CMK (cell line): ENCODE results near the gene PICK1.
A peak's percentile ranks its signal among the peaks of the same experiment; 100 is the strongest.
"Not testable (repeated sequence)": the region's sequence is repeated elsewhere in the genome, so short reads cannot be mapped to it uniquely, and the experiment has no call there.

Source experiments
- DNase-seq: peaks from one replicate; pipeline ENCODE4 v3.0.0-alpha.2; 2010; ENCODE audit warnings: low read depth

PICK1 gene

GRCh38 chr22:38030311-38031133 lies 26.7 kb upstream of the PICK1 start:
- no peak for DNase-seq

DNA sequence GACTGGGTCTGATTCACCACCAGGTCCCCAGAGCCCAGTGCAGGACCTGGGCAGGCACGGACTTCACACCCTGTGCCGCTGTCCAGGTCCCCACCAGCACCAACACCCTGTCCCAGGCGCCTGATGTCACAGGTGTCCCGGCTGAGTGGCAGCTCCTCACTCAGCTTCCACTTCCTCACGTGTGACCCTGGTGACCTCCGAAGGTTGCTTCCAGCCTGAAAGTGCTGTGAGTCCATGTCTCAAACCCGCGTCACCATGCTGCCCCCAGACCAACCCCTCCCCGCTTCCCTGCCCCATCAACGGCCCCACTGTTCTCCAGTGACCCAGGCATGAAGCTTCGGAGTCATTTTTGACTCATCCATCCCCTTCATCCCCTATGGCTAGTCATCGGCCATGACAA lies 25.7 kb upstream of the PICK1 start:
- no peak for DNase-seq

- DNase-seq: no peak
Observed at GRCh38 chr22:38032681-38033521, 24.3 kb upstream of the PICK1 start.

DNA sequence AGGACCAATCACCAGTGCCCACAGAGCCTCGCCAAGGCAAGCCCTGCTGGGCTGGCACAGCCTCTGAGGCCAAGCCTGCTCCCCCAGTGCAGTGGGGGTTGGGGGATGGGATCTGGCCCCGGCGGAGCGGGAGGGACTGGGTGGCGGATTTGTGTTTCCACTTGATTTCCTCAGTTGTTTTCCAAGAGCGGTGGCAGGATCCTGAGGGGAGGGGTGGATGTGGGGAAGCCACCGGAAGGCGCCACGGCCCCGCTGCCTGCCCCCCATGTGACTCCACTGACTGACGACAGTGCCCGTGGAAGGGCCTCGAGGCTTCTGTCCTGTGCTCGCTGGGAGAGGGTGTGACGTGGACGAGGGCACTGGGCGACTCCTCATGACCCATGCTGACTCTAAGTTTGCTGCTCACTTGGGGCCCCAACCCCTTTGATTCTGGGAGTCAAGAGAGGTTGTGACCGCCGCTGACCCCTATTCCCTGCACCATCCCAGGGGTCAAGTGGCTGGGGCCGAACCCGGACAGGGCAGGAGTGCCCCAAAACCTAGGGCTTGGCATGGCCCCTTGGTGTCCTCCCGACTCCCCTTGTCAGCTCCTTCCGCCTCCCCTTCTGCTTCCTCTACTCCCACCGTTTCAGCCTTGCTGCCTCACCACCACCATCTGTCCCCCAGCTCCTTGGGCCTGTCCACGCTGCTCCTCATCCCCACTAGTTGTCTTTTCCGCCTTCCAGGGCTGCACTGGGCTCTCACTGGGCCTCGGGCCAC lies 23.5 kb upstream of the PICK1 start:
- no peak for DNase-seq

- peak; percentile 84 for DNase-seq
Observed at GRCh38 chr22:38034278-38034882, 22.8 kb upstream of the PICK1 start.

DNA sequence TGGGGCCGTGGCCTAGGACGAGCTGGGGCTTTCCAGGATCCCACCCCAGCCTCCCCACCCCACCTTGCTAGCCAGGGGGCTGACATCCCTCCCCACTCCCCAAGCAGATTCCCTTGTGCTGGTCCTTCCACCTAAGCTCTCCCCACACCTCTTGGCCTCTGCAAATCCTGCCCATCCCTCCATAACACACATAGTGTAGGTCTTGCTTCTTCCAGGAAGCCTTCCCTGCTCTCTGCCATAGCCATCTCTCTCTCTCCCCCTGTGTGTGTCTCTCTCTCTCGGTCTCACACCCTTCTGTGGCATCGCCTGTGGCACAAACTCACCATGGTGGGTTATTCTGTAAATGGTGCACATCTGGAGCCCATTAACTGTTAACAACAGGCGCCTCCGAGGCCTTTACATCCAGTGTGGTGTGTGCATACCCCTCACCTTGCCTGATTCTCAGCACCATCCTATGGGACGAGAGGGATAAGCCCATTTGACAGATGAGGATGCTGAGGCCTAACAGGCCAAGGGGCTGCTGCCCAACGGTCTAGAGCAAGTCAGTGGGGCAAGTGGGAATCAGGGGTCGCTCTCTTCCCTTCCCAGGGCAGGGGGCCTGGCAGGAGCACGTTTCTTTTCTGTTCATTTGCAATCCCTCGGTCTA lies 22.2 kb upstream of the PICK1 start:
- DNase-seq: no peak

- no peak for DNase-seq
Observed at GRCh38 chr22:38035530-38035885, 21.7 kb upstream of the PICK1 start.

DNA sequence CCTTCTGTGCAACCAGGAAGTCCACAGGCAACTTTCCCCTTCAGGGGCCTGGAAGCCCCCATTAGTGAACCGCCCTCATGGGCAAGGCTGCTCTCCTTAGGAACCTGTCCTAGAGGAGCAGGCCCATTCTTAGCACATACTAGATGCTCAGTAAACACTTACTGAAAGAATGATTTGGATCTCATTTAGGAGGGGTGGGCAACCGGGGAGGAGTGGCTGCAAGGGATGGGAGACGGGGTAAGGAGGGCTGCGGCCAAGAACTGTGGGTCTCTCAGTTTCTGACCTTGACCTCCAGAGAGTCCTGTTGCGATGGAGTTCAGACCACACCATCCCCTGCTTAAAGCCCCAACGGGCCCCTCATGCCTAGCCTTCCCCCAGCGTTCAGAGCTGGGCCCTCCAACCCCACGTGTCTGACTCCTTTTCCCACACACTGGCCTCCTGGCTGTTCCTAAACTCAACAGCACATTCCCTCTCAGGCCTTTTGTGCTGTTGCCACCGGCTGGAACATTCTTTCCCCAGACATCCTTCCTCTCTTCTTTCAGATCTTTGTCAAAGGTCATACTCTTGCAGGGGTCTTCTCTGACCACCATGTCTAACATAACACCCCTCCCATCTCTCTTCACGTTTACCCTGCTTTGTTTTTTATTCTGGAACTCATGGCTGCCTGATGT lies 20.7 kb upstream of the PICK1 start:
- no peak for DNase-seq

DNA sequence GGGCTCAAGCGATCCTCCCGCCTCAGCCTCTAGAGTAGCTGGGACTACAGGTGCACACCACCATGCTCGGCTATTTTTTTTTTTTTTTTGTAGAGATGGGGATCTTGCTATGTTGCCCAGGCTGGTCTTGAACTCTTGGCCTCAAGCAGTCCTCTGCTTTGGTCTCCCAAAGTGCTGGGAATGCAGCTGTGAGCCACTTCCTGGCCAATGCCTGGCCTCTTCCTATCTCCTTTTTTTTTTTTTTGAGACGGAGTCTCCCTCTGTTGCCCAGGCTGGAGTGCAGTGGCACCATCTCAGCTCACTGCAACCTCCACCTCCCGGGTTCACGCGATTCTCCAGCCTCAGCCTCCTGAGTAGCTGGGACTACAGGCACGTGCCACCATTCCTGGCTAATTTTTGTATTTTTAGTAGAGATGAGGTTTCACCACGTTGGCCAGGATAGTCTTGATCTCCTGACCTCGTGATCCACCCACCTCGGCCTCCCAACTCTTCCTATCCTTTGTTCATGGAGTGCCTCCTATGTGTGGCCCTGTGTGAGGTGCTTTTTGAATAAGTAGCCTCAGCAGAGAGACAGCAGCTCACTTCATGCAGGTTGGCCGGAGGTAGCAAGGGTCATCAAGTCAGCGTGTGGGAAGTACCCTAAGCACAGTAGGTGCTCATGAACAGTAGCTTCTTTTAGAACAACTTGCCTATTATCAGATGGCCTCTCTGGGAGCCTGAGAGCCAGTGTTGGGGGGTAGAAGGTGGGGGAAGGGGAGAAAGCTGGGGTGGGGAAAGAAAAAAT lies 19.6 kb upstream of the PICK1 start:
- not testable (repeated sequence) for DNase-seq

DNA sequence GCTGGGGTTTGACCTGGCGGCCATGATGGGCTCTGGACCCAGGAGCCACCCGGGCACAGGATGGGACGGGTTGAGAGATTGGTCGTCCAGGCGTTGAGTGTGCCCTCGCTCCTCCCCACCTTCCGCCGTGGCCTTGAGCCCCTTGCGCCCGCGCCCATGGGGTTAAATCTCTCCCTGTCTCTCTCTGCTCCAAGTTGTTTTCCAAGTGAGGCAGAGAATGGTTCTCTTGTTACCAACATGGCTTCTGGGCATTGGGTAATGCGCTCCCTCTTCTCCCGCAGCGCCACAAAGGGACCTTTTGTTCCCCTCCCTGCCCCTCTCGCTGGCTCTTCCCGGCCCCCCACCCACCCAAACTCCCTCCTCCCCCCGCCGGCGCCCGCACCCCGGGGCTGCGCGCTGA lies 18.8 kb upstream of the PICK1 start:
- no peak for DNase-seq

DNA sequence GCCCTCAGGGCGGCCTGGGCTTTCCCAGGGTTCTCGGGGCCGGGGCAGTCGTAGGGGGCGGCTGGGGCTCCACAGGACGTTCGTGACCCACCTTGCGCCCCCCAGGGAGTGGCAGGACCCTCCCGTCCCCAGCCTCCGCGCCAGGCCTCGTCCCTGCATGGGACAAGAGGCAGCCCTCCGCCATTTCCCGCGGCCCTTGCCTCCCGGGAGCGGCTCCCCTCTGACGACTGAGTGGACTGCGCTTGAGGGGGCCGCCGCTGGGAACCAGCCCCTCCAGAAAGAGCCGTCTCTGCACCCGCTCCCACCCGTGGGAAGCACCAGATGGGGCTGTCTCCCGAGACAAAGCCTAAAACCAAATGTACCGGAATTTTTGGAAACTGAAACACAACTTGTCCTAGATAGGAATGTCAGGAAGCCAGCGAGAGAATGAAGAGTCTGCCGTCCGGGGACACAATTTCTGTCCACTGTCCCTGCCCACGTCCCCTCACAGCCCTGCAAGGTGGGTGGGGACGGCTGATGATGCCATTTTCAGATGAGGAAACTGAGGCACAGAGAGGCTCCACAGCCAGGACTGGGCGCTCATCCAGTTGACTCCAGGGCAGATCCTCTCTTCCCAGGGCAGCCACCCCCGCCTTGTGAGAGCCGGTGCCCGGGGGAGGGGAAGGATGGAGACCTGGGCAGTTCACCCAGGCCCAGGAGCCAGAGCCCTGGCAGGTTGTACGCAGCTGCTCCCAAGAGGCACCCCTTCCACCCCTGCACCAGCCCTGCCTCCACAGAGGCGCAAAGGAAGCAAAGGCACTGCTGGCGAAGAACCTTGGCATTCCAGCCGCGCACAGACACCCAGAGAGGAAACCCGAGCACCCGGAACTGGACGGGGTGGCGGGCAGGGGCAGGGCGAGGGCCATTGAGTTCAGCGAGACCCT lies 18.1 kb upstream of the PICK1 start:
- DNase-seq: no peak

DNA sequence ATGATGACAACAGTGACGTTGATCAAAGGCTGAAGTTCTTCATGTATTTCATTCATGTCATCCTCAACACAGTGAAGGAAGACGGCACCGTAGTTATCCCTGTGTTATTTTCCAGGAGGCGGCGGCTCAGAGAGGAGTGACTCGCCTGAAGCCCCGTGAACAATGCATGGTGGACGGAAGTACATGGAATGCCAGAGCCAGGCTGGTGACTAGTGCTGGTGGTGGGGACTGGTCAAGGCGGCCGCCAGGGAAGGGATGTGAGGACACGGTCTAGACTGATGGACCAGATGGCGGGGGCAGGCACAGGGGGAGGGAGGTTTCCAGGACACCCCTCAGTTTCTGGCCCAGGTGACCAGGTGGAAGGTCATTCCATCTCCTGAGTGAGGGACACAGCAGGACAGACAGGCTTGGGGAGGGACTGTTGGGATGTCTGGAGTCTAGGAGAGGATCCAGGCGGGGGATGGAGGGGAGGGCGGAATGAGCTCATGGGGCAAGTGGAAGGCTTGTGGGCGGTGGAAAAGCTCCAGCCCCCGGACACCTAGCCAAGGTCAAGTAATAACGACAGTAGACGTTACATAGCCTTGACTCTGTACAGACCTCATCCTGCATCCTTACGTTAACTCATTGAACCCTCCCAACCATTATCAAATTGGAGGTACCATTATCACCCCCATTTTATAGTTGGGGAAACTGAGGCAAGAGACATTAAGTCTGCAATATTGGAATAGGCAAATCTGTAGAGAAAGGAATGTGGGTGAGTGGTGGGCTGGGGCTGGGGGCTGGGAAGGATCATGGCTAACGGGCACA lies 16.0 kb upstream of the PICK1 start:
- no peak for DNase-seq

- DNase-seq: peak; percentile 48
Observed at GRCh38 chr22:38041760-38042487, 15.3 kb upstream of the PICK1 start.

DNA sequence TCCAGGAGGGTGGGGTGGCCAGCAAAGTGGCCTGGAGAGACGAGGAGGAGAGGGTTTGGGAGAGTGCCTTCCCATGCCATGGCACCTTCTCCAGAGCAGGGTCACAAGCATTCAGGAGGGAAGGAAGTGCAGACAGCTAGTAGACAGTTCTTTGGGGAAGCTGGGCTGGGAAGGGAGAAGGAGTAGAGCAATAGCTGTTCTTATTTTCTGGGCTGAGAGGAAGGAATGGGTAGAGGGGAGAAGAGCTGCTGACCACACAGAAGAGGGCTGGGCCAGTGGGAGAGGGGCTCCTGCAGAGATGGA lies 14.8 kb upstream of the PICK1 start:
- no peak for DNase-seq

DNA sequence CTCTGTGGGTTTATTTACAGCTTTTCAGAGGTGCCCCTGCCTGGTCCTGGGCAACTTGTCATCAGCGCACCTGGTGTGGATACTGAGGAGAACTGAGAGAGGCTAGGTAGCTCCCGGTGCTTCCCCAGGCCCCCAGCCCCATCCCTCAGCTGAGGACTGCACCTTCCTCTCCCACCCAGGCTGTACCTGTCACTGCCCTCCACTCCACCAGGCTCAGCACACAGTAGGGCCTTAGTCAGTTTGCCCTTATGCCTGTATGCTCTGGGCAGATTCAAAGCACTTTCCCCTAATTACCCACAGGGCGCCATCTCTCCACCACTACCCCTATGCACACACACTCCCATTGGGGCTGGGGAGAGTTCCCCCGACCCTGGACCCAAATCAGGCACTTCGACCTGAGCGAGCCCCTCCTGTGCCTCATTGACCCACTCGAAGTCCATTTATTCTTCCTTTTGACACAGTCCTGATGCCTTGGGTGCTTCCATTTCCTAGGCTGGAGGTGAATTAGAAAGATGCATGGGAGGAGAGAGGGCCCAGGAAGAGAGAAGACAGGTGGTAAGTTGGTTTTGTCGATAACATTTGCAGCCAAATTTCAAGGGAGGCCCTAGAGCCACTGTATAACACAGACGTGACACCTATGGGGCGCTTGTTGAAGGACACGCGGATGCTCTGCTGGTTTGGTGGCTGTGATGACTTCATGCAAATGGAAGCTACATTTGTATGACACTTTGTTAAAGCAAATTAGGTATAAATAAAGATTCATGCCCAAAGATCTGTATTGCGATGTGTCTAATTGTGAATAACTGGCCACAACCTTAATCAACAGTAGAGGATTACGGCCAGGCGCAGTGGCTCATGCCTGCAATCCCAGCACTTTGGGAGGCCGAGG lies 13.8 kb upstream of the PICK1 start:
- no peak for DNase-seq

GRCh38 chr22:38046070-38046748 lies 11.0 kb upstream of the PICK1 start:
- DNase-seq: no peak
